Stomach (tissue), 9 donors: ENCODE results near the gene ACSM5. TPM values are rescaled to one million over a fixed set of nuclear protein-coding genes. Genes with fewer than 3 reads are reported as not detected.
"Not testable (repeated sequence)": the region's sequence is repeated elsewhere in the genome, so short reads cannot be mapped to it uniquely, and the experiment has no call there.

Source experiments
- DNase-seq, 2 donors: peaks; one replicate each; pipeline versions ENCODE4 v3.0.0 to v3.0.0-alpha.2; 2013 to 2019
- H3K27ac ChIP-seq, 5 donors: fragments of 200-600 bp in 4 of 5; sonication (generic) in 4 of 5; one replicate each; pipeline ENCODE4 v1.5.1; 2013 to 2019; ENCODE audit warnings: mild to moderate bottlenecking in 1 of 5, moderate library complexity in 1 of 5
- H3K27me3 ChIP-seq, 3 donors: fragments of 200-600 bp; sonication (generic); one replicate each; pipeline ENCODE4 v1.5.1; 2017 to 2019; ENCODE audit warnings: mixed run types in 1 of 3
- H3K36me3 ChIP-seq, 4 donors: fragments of 200-600 bp; sonication (generic); 1 replicate in 3 of 4; 2 replicates in 1 of 4; pipeline ENCODE4 v1.5.1; 2016 to 2019
- H3K4me1 ChIP-seq, 4 donors: fragments of 200-600 bp; sonication (generic); one replicate each; pipeline ENCODE4 v1.5.1; 2016 to 2019
- H3K4me3 ChIP-seq, 4 donors: fragments of 200-600 bp; sonication (generic) in 3 of 4; one replicate each; pipeline ENCODE4 v1.5.1; 2016 to 2019; ENCODE audit warnings: mild to moderate bottlenecking in 1 of 4
- H3K9me3 ChIP-seq, 4 donors: fragments of 200-600 bp; sonication (generic); one replicate each; pipeline ENCODE4 v1.5.1; 2016 to 2019
- EP300 ChIP-seq: sonication (generic); formaldehyde crosslinking; IDR thresholded peaks from one replicate; pipeline ENCODE4 v1.6.1; 2017; ENCODE audit warnings: antibody characterized with exemption
- POLR2A ChIP-seq, 4 donors: fragments of 450-650 bp; IDR thresholded peaks; one replicate each; pipeline ENCODE4 v1.6.1; 2016; ENCODE audit warnings: antibody characterized with exemption in 4 of 4, control low read depth in 2 of 4, mild to moderate bottlenecking in 1 of 4, moderate library complexity in 1 of 4
- POLR2AphosphoS5 ChIP-seq, 3 donors: sonication (generic); formaldehyde crosslinking; IDR thresholded peaks; one replicate each; pipeline ENCODE4 v1.6.1; 2016; ENCODE audit warnings: antibody characterized with exemption in 3 of 3
- WGBS, 5 donors: extraction: QIAGEN DNeasy Blood & Tissue Kit in 3 of 5; methylation state at CpG; one replicate each; pipeline versions ENCODE4 v1.1.5 to v1.1.7; 2013 to 2018; 5-methylcytosine and 5-hydroxymethylcytosine counted together
- intact Hi-C: fragments of 100-400 bp; cut with DNase I; formaldehyde crosslinking; loops from one replicate; pipeline ENCODE4 v1.15.1; 2023; ENCODE audit warnings: low total_unique reads
- polyA plus RNA-seq, 3 donors: library from polyadenylated mRNA; stranded (reverse); fragments of 200-250 nt; gene quantifications; one replicate each; pipeline ENCODE4 v1.2.3, GENCODE V29; 2013
- total RNA-seq, 5 donors: library from RNA; depleted of rRNA; stranded (reverse); fragments of >200 nt; gene quantifications; one replicate each; pipeline versions ENCODE4 v1.1.0 to v1.2.3, GENCODE V29; 2014 to 2016
- TF ChIP-seq, protein P1 (sequence below), 7 experiments: fragments of 450-650 bp in 4 of 7; fragments of 200-600 bp in 3 of 7; sonication (generic) in 3 of 7; IDR thresholded peaks; one replicate each; pipeline ENCODE4 v1.5.1; 2016 to 2019; ENCODE audit warnings: antibody characterized with exemption in 7 of 7, control low read depth in 2 of 7, mild to moderate bottlenecking in 1 of 7
- donor health status: healthy with polysubstance abuse.
- donor health status: Bipolar disorder and iron deficiency.
- donor health status: healthy.

The ACSM5 gene
- total and polyA plus RNA-seq, 8 donors, result 1.1 to 4.6 (median 2.3) TPM; not detected in 2

DNA sequence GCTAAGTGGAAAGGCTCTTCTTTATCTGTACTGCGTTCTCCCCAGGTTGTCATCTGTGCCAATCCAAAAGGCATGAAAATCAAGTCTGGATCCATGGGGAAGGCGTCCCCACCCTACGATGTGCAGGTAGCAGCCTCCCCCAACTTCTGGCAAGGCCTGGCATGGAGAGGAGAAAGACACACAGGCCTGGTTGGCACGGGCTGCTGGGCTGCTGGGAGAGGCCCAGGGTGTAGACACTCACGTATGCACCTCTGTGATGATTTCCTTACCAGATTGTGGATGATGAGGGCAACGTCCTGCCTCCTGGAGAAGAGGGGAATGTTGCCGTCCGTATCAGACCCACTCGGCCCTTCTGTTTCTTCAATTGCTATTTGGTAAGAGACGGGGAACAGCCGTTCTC lies 21.6 kb downstream of the ACSM5 start:
- TF ChIP-seq POLR2A (IDR thresholded peaks at IDR 0.05) (no peak), POLR2AphosphoS5 (IDR thresholded peaks at IDR 0.05) (no peak), EP300 (no peak)
- TF ChIP-seq, protein P1, sequence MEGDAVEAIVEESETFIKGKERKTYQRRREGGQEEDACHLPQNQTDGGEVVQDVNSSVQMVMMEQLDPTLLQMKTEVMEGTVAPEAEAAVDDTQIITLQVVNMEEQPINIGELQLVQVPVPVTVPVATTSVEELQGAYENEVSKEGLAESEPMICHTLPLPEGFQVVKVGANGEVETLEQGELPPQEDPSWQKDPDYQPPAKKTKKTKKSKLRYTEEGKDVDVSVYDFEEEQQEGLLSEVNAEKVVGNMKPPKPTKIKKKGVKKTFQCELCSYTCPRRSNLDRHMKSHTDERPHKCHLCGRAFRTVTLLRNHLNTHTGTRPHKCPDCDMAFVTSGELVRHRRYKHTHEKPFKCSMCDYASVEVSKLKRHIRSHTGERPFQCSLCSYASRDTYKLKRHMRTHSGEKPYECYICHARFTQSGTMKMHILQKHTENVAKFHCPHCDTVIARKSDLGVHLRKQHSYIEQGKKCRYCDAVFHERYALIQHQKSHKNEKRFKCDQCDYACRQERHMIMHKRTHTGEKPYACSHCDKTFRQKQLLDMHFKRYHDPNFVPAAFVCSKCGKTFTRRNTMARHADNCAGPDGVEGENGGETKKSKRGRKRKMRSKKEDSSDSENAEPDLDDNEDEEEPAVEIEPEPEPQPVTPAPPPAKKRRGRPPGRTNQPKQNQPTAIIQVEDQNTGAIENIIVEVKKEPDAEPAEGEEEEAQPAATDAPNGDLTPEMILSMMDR (IDR thresholded peaks at IDR 0.05), result no peak
- WGBS, 5 donors, result 70 to 76% (median 70%) methylated on average over 8 to 11 of the region's 11 CpGs
- no peak for DNase-seq
- H3K4me1 ChIP-seq, result no peaks in the 10 kb centered on the region
- no peaks in the 10 kb centered on the region for H3K27me3 ChIP-seq
- intact Hi-C loops, result no loop called here
- no peak overlapping the region for H3K27ac ChIP-seq
- no peak overlapping the region for H3K4me3 ChIP-seq
- H3K36me3 ChIP-seq, result no peaks in the 10 kb centered on the region
- H3K9me3 ChIP-seq, result no peaks in the 10 kb centered on the region

DNA sequence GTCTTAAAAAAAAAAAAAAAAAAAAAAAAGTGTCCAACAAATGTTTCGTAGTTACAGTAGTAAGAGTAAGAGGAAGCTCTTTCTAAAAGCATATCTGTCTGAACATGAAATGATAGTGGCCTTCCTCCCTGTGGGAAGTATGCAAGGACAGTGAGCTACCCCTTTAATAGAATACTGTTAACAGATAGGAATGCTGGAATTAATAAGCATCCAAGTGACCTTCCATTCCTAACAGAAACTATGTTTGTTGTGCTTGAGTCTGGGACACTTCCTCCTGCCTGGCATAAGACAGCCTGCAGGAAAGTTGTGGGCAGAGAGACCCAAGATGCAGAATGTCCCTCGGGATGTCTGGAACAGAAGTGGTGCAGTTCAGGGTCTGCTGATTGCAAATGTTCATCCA lies 29.6 kb downstream of the ACSM5 start:
- peak overlapping the region in 3 of 5 donors; percentile 69 to 77 (median 74) for H3K27ac ChIP-seq
- DNase-seq, H3K4me3 ChIP-seq, H3K36me3 ChIP-seq, H3K9me3 ChIP-seq, H3K27me3 ChIP-seq, intact Hi-C loops: not testable (repeated sequence)
- 0 to 90% (median 71%) methylated on average over 1 to 2 of the region's 2 CpGs for WGBS, 5 donors
- peaks cover 0 to 12% (median 8%) of the 10 kb centered on the region in 4 donors for H3K4me1 ChIP-seq

DNA sequence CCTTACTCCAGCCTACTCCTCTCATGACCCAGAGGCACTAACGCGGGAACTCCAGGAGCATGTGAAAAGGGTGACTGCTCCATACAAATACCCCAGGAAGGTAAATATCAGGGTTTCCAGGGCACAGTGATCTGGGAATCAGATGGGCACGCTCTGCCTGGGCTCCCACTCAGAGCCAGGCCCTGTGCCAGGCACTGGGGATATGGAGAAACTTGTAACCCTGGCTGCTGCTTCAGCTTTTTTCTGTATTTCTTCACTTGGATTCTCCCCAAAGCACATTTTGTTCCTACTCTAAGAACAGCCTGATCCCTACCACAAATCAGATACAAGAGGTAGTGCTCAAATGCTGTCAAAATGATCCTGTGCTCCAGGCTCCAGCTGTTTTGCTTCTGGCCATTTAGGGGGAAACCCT lies 30.5 kb downstream of the ACSM5 start:
- WGBS, 5 donors, result 9 to 57% (median 28%) methylated on average over 3 of the region's 3 CpGs
- peaks cover 0 to 12% (median 8%) of the 10 kb centered on the region in 4 donors for H3K4me1 ChIP-seq
- H3K36me3 ChIP-seq, H3K4me3 ChIP-seq, intact Hi-C loops, H3K9me3 ChIP-seq, H3K27me3 ChIP-seq: not testable (repeated sequence)
- TF ChIP-seq POLR2AphosphoS5 (IDR thresholded peaks at IDR 0.05), result peak in 1 of 3 donors; percentile 50
- peak; percentile 87 for TF ChIP-seq EP300
- H3K27ac ChIP-seq, result peak overlapping the region; percentile 24 to 77 (median 69)
- peak; percentile 13 to 80 for DNase-seq

DNA sequence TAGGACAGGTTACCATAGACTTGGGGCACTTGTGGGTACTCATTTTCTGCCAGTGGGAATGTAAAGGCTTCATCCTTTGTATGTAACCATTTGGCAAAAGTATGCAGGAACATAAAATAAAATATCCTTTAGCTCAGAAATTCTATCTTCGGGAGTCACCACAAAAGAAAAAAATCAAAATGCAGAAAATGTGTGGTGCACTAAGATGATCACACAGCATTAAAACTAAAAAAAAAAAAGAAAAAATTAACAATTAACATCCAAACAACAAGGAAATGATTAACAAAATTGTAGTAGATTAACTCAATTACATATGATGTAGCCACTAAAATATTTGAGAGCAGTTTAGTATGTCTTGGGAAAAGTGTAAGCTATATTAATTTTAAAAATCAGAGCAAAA lies 31.4 kb downstream of the ACSM5 start:
- Histone ChIP-seq H3K27ac (peak overlapping the region; percentile 65 to 90 (median 78)), H3K4me1 (peaks cover 0 to 12% (median 8%) of the 10 kb centered on the region in 4 donors)
- H3K36me3 ChIP-seq, H3K9me3 ChIP-seq, DNase-seq, H3K4me3 ChIP-seq, H3K27me3 ChIP-seq, intact Hi-C loops: not testable (repeated sequence)
- WGBS, 5 donors, result 60 to 85% (median 74%) methylated on average over 1 of the region's 1 CpG

DNA sequence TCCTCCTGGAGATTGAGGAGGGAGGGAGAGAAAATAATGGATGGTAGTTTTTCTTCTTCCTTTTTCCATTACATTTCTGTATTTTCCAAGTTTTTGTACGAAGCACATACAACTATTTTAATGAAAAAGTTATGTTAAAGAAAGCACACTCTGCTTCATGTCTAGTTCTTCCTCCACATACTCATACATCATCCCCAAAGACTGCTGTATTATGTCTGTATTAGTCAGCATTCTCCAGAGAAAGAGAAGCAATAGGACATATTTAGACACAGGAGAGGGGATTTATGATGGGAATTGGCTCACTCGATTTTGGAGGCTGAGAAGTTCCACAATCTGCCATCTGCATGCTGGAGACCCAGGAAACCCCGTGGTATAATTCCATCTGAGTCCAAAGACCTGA lies 31.9 kb downstream of the ACSM5 start:
- H3K27me3 ChIP-seq, result no peaks in the 10 kb centered on the region
- 50 to 76% (median 65%) methylated on average over 3 of the region's 3 CpGs for WGBS, 5 donors
- TF ChIP-seq POLR2AphosphoS5 (IDR thresholded peaks at IDR 0.05) (no peak), EP300 (no peak), POLR2A (IDR thresholded peaks at IDR 0.05) (no peak)
- TF ChIP-seq, protein P1 (IDR thresholded peaks at IDR 0.05), result no peak
- H3K4me3 ChIP-seq, result no peak overlapping the region
- DNase-seq, result peak in 1 of 2 donors; percentile 36
- peak overlapping the region in 4 of 5 donors; percentile 65 to 81 (median 77) for H3K27ac ChIP-seq
- H3K4me1 ChIP-seq, result peaks cover 0 to 12% (median 8%) of the 10 kb centered on the region in 4 donors
- no peaks in the 10 kb centered on the region for H3K9me3 ChIP-seq
- intact Hi-C loops, result no loop called here
- no peaks in the 10 kb centered on the region for H3K36me3 ChIP-seq

DNA sequence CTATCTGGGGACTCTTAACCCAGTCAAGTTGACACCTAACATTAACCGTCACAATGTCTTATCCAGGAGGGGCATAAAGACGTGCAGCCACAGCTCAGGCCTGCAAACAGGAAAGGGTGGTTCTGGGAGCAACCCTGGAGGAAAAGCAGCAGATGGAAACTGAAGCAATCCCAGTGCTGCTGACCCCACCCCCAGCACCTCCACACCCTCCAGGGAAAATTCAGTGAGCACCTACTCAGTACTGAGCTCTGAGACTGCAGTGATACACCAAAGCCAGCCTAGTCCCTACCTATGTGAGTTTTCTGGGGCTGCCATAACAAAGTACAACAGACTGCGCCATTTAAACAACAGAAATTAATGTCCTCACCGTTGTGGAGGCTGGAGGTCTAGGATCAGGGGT lies 32.5 kb downstream of the ACSM5 start:
- intact Hi-C loops, H3K27ac ChIP-seq, H3K27me3 ChIP-seq, H3K4me3 ChIP-seq, H3K9me3 ChIP-seq, DNase-seq, H3K36me3 ChIP-seq: not testable (repeated sequence)
- 83 to 95% (median 85%) methylated on average over 2 to 3 of the region's 4 CpGs for WGBS, 5 donors
- H3K4me1 ChIP-seq, result peaks cover 0 to 12% (median 8%) of the 10 kb centered on the region in 4 donors

DNA sequence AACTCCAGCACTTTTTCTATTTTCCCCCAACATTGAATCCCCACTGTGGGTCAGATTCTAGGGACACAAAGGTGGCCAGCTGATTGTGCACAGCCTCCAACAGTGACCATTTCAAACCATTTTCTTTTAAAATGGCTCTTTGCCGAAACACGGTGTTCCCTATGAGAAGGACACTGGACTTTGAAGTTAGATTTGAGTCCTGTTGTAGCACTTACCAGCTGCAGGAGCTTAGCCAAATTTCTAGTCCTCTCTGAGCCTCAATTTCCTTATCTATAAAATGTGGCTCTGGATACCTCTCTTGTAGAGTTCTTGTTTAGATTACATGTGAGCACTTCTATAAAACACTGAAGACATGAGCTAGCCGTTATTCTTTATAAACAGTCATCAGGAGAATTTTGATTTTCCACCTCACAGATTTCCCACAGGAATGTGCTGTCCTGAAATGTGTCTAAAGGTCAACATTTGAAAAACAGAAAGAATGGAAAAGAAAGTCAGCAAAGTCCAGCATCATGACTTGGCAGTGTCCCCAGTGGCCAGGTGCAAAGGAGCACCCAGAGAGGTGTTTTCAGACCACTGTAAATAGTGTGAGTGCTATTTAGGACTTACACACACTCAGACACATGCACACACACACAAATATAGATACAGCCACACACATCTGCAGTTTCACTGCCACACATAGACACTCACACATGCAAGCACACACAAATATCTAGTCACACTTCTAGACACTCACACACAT lies 37.5 kb downstream of the ACSM5 start:
- no CpG with 5 or more reads among the region's 3 CpGs for WGBS, 5 donors
- H3K27me3 ChIP-seq, DNase-seq, intact Hi-C loops, H3K27ac ChIP-seq, H3K9me3 ChIP-seq, H3K36me3 ChIP-seq, H3K4me3 ChIP-seq, H3K4me1 ChIP-seq: not testable (repeated sequence)

DNA sequence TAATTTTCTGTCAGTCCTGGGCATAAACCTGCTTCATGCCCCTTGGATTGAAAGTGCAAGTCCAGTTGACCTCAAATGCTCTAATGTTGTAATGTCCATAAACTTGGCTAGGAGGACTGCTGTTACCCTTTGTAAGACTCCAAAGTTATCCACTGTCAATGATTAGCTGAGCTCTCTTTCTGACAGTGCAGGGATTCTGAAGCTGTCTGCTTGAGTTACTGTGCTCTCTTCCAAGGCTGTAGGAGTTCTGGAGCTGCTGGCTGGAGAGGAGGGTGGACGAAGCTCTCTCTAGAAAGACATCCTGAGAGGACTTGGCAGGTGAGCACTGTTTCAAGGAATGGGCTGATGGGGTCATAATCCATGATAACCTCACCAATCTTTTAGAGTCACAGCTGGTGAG lies 42.0 kb downstream of the ACSM5 start, which contains the start of gene ACSM2A:
Gene ACSM2A, plus strand, starts transcription at position 158 of the 400 bp plus-strand sequence. CDS start 8,594 bp downstream, outside the sequence.
- H3K4me1 ChIP-seq, H3K27me3 ChIP-seq, H3K4me3 ChIP-seq, DNase-seq, H3K27ac ChIP-seq, H3K9me3 ChIP-seq, H3K36me3 ChIP-seq, intact Hi-C loops: not testable (repeated sequence)
- 40 to 67% (median 45%) methylated on average over 1 of the region's 1 CpG; no CpG with 5 or more reads in 2 of the 5 donors for whole genome bisulfite sequencing, 5 donors

DNA sequence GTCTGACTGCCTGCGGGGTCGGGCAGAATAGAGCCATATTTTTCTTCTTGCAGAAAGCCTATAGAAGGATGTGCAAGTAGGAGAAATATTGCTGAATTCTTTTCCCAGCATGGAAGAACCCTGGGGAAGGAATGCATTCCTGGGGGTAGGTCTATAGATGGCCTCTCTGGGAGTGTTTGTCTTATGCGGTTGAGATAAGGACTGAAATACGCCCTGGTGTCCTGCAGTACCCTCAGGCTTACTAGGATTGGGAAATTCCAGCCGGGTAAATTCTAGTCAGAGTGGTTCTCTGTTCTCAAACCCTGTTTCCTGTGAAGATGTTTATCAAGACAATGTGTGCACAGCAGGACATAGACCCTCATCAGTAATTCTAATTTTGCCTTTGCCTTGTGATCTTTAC lies 44.3 kb downstream of the ACSM5 start:
- H3K4me1 ChIP-seq, H3K36me3 ChIP-seq, H3K9me3 ChIP-seq, H3K4me3 ChIP-seq, DNase-seq, H3K27me3 ChIP-seq, intact Hi-C loops, H3K27ac ChIP-seq: not testable (repeated sequence)
- 64 to 100% (median 84%) methylated on average over 1 to 4 of the region's 5 CpGs; no CpG with 5 or more reads in 1 of the 5 donors for WGBS, 5 donors
